Thyroid gland (tissue), 4 donors: ENCODE measurements around the gene ING5. TPM values are rescaled to one million over a fixed set of nuclear protein-coding genes. Genes with fewer than 3 reads are reported as not detected.

Experiments
- DNase-seq, 2 donors: peaks; one replicate each; pipeline ENCODE4 v3.0.0-alpha.2; 2019
- H3K27ac ChIP-seq, 3 donors: fragments of 200-600 bp; sonication (generic); 1 replicate in 2 of 3; 2 replicates in 1 of 3; pipeline ENCODE4 v1.5.1; 2016 to 2019; ENCODE audit warnings: mild to moderate bottlenecking in 1 of 3, moderate library complexity in 1 of 3
- H3K27me3 ChIP-seq: fragments of 200-600 bp; sonication (generic); one replicate; pipeline ENCODE4 v1.5.1; 2019
- H3K36me3 ChIP-seq, 2 donors: fragments of 200-600 bp; sonication (generic); one replicate each; pipeline ENCODE4 v1.5.1; 2016 to 2019
- H3K4me1 ChIP-seq, 2 donors: fragments of 200-600 bp; sonication (generic); one replicate each; pipeline ENCODE4 v1.5.1; 2017 to 2019
- H3K4me3 ChIP-seq, 3 donors: fragments of 200-600 bp; sonication (generic); replicated peaks in 1 of 3; 1 replicate in 2 of 3; 2 replicates in 1 of 3; pipeline ENCODE4 v1.5.1; 2016; ENCODE audit warnings: mild to moderate bottlenecking in 1 of 3
- H3K9me3 ChIP-seq: fragments of 200-600 bp; sonication (generic); one replicate; pipeline ENCODE4 v1.5.1; 2017
- CTCF ChIP-seq, 6 experiments: fragments of 200-600 bp in 3 of 6; fragments of 450-650 bp in 3 of 6; sonication (generic) in 3 of 6; IDR thresholded peaks; one replicate each; pipeline ENCODE4 v1.5.1; 2016 to 2019; ENCODE audit warnings: antibody characterized with exemption in 6 of 6, mild to moderate bottlenecking in 2 of 6, inconsistent platforms in 1 of 6, moderate library complexity in 1 of 6
- POLR2A ChIP-seq, 2 donors: fragments of 450-650 bp; IDR thresholded peaks; one replicate each; pipeline ENCODE4 v1.6.1; 2017; ENCODE audit warnings: antibody characterized with exemption in 2 of 2, mild to moderate bottlenecking in 2 of 2, moderate library complexity in 1 of 2
- WGBS, 2 donors: methylation state at CpG; one replicate each; pipeline ENCODE4 v1.1.5; 2017; 5-methylcytosine and 5-hydroxymethylcytosine counted together
- intact Hi-C: fragments of 100-400 bp; cut with DNase I; formaldehyde crosslinking; loops from one replicate; pipeline ENCODE4 v1.15.1; 2023
- total RNA-seq, 4 donors: library from RNA; depleted of rRNA; stranded (reverse); fragments of >200 nt; gene quantifications; one replicate each; pipeline ENCODE4 v1.2.3, GENCODE V29; 2016

The ING5 gene
- total RNA-seq, 4 donors from 2014 or later, result 42.2 to 76.3 (median 59.9) TPM

- no peak for DNase-seq
- Histone ChIP-seq H3K36me3 (peaks cover 8 to 27% of the 10 kb centered on the region in 2 donors), H3K27me3 (no peaks in the 10 kb centered on the region), H3K27ac (no peak overlapping the region), H3K4me3 (no peak overlapping the region), H3K4me1 (peaks cover 0 to 5% of the 10 kb centered on the region in 2 donors), H3K9me3 (no peaks in the 10 kb centered on the region)
- WGBS, 2 donors, result 94 to 99% methylated on average over 11 to 12 of the region's 14 CpGs
- TF ChIP-seq CTCF (IDR thresholded peaks at IDR 0.05), result no peak
- no peak for TF ChIP-seq POLR2A (IDR thresholded peaks at IDR 0.05)
- intact Hi-C loops, result no loop called here
These were observed 50.4 kb downstream of the ING5 start for GRCh38 chr2:241752253-241752652.

GRCh38 chr2:241752689-241753276 is 50.9 kb downstream of the ING5 start:
- 90 to 91% methylated on average over 13 to 17 of the region's 21 CpGs for WGBS, 2 donors
- peaks cover 8 to 27% of the 10 kb centered on the region in 2 donors for H3K36me3 ChIP-seq

GRCh38 chr2:241753493-241753892 is 51.7 kb downstream of the ING5 start:
- Histone ChIP-seq H3K4me3 (no peak overlapping the region), H3K36me3 (peaks cover 8 to 27% of the 10 kb centered on the region in 2 donors), H3K9me3 (no peaks in the 10 kb centered on the region), H3K27me3 (no peaks in the 10 kb centered on the region), H3K4me1 (peaks cover 0 to 5% of the 10 kb centered on the region in 2 donors), H3K27ac (no peak overlapping the region)
- intact Hi-C loops, result no loop called here
- no peak for DNase-seq
- TF ChIP-seq POLR2A (IDR thresholded peaks at IDR 0.05) (no peak), CTCF (IDR thresholded peaks at IDR 0.05) (no peak)
- 97 to 99% methylated on average over 15 to 16 of the region's 17 CpGs for WGBS, 2 donors

More at GRCh38 chr2:241752689-241753276, 50.9 kb downstream of the ING5 start:
- Histone ChIP-seq H3K27me3 (no peaks in the 10 kb centered on the region), H3K4me3 (no peak overlapping the region), H3K27ac (no peak overlapping the region), H3K4me1 (peaks cover 0 to 5% of the 10 kb centered on the region in 2 donors), H3K9me3 (no peaks in the 10 kb centered on the region)
- intact Hi-C loops, result no loop called here
- DNase-seq, result no peak
- no peak for TF ChIP-seq POLR2A (IDR thresholded peaks at IDR 0.05)
- no peak for TF ChIP-seq CTCF (IDR thresholded peaks at IDR 0.05)

- H3K36me3 ChIP-seq, result peaks cover 7 to 27% of the 10 kb centered on the region in 2 donors
- intact Hi-C loops, result no loop called here
- H3K4me1 ChIP-seq, result peaks cover 0 to 5% of the 10 kb centered on the region in 2 donors
- no peaks in the 10 kb centered on the region for H3K27me3 ChIP-seq
- H3K4me3 ChIP-seq, result no peak overlapping the region
- H3K27ac ChIP-seq, result no peak overlapping the region
- no peak for DNase-seq
- no peak for TF ChIP-seq POLR2A (IDR thresholded peaks at IDR 0.05)
- no peak for TF ChIP-seq CTCF (IDR thresholded peaks at IDR 0.05)
- H3K9me3 ChIP-seq, result no peaks in the 10 kb centered on the region
- 95 to 97% methylated on average over 20 of the region's 20 CpGs for WGBS, 2 donors
These were observed 52.2 kb downstream of the ING5 start for GRCh38 chr2:241754042-241754441.

DNA sequence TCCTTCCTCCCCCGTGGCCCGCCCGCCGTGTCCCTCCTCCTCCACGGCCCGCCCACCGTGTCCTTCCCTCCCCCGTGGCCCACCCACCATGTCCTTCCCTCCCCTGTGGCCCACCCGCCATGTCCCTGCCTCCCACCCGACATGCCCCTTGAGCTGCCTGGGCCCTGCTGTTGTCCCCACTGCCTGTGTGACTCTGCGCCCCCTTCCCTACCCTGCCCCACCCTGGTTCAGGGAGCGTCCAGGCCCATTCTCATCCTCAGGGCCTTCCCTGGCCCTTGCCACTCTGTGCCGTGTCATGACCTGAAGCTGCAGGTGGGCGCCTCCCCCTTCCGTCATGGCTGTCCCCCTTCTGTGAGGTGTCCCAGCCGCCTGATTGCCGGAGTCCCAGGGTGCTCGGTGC is 53.3 kb downstream of the ING5 start:
- Histone ChIP-seq H3K4me1 (peaks cover 0 to 2% of the 10 kb centered on the region in 2 donors), H3K4me3 (no peak overlapping the region), H3K9me3 (no peaks in the 10 kb centered on the region), H3K36me3 (peaks cover 6 to 27% of the 10 kb centered on the region in 2 donors), H3K27ac (no peak overlapping the region), H3K27me3 (no peaks in the 10 kb centered on the region)
- TF ChIP-seq POLR2A (IDR thresholded peaks at IDR 0.05), result no peak
- TF ChIP-seq CTCF (IDR thresholded peaks at IDR 0.05), result no peak
- DNase-seq, result no peak
- intact Hi-C loops, result no loop called here
- 89 to 93% methylated on average over 13 to 18 of the region's 18 CpGs for WGBS, 2 donors
